Endothelial cell of umbilical vein (primary cell): ENCODE results near the gene PPOX. TPM values are rescaled to one million over a fixed set of nuclear protein-coding genes. Genes with fewer than 3 reads are reported as not detected.

Source experiments
- BruUV-seq: library from RNA; stranded (reverse); fragments of 400-500 nt; replicated peaks from 2 replicates; lab custom pipeline; 2021; lab: Mats Ljungman, UMichigan
- CTCF ChIA-PET: fragments of 300-600, 350-600 bp; sonication (Branson Sonifier 250); formaldehyde crosslinking; loops from one replicate; lab custom pipeline; 2021; ENCODE audit warnings: antibody characterized with exemption, inconsistent platforms; lab: Charles Lee
- POLR2A ChIA-PET: fragments of 300-600, 350-600 bp; sonication (Branson Sonifier 250); formaldehyde crosslinking; loops from one replicate; lab custom pipeline; 2021; ENCODE audit warnings: antibody characterized with exemption, inconsistent platforms; lab: Charles Lee
- DNase-seq: peaks from one replicate; pipeline ENCODE4 v3.0.0-alpha.2; 2011; ENCODE audit warnings: low read depth, low spot score
- FAIRE-seq: peaks from 2 replicates; lab custom pipeline; 2011; peaks lifted over from hg19 to GRCh38; lab: Jason Lieb, UNC
- H2AFZ ChIP-seq: 2 replicates; pipeline ENCODE4 v1.6.0; 2012; ENCODE audit warnings: low read depth, low read length, control low read depth, inconsistent platforms
- H3K27ac ChIP-seq: 2 replicates; pipeline ENCODE4 v1.5.1; 2011; ENCODE audit warnings: low read depth, mild to moderate bottlenecking, control low read depth, low read length, moderate library complexity; ENCODE audit not compliant: insufficient read depth
- H3K27me3 ChIP-seq, 2 experiments: 2 replicates each; pipeline versions ENCODE4 v1.6.0 to v1.6.1; 2011; ENCODE audit warnings: low read length in 2 of 2, mixed read lengths in 1 of 2; ENCODE audit not compliant: control insufficient read depth in 2 of 2, insufficient read depth in 2 of 2
- H3K36me3 ChIP-seq, 2 experiments: 2 replicates in 1 of 2; 3 replicates in 1 of 2; pipeline ENCODE4 v1.5.1; 2011; ENCODE audit warnings: low read length in 2 of 2, mild to moderate bottlenecking in 1 of 2, moderate library complexity in 1 of 2; ENCODE audit not compliant: control insufficient read depth in 2 of 2, insufficient read depth in 2 of 2; ENCODE audit errors: extremely low read depth in 1 of 2
- H3K4me1 ChIP-seq: 3 replicates; pipeline ENCODE4 v1.5.1; 2011; ENCODE audit warnings: mild to moderate bottlenecking, low read length; ENCODE audit not compliant: control insufficient read depth, insufficient read depth; ENCODE audit errors: extremely low read depth
- H3K4me2 ChIP-seq: 2 replicates; pipeline ENCODE4 v1.6.1; 2011; ENCODE audit warnings: low read length, control low read depth, mixed read lengths; ENCODE audit not compliant: insufficient read depth
- H3K4me3 ChIP-seq, 3 experiments: fragments of 200-600 bp in 1 of 3; sonication (generic), shearing (Covaris generic) in 1 of 3; replicated peaks in 1 of 3; 2 replicates each; pipeline ENCODE4 v1.5.1; 2011 to 2016; ENCODE audit warnings: control low read depth in 3 of 3, low read length in 3 of 3, mild to moderate bottlenecking in 2 of 3, inconsistent platforms in 1 of 3, low read depth in 1 of 3, moderate library complexity in 1 of 3; ENCODE audit not compliant: insufficient read depth in 1 of 3
- H3K79me2 ChIP-seq: 2 replicates; pipeline ENCODE4 v1.6.0; 2012; ENCODE audit warnings: low read length, inconsistent platforms; ENCODE audit not compliant: control insufficient read depth, insufficient read depth
- H3K9ac ChIP-seq: replicated peaks from 2 replicates; pipeline ENCODE3; 2011; ENCODE audit warnings: low read length, control low read depth; ENCODE audit not compliant: insufficient read depth; ENCODE audit errors: extremely low read depth
- H3K9me1 ChIP-seq: replicated peaks from 3 replicates; pipeline ENCODE4 v1.6.0; 2011; ENCODE audit warnings: mild to moderate bottlenecking, low read length; ENCODE audit not compliant: control insufficient read depth, insufficient read depth; ENCODE audit errors: extremely low read depth
- H3K9me3 ChIP-seq: replicated peaks from 2 replicates; pipeline ENCODE4 v1.5.1; 2012; ENCODE audit warnings: low read length, inconsistent platforms; ENCODE audit not compliant: control insufficient read depth, insufficient read depth
- H4K20me1 ChIP-seq: replicated peaks from 2 replicates; pipeline ENCODE3; 2011; ENCODE audit warnings: mild to moderate bottlenecking, low read length; ENCODE audit not compliant: control insufficient read depth, insufficient read depth; ENCODE audit errors: extremely low read depth
- EZH2 ChIP-seq: IDR thresholded peaks from 2 replicates; pipeline ENCODE4 v1.6.1; 2012; ENCODE audit warnings: borderline replicate concordance, low read depth, mild to moderate bottlenecking, moderate library complexity, low read length, inconsistent platforms; ENCODE audit not compliant: severe bottlenecking
- FOS ChIP-seq: IDR thresholded peaks from 2 replicates; pipeline ENCODE4 v1.6.1; 2011; ENCODE audit warnings: mild to moderate bottlenecking, low read length, moderate library complexity, borderline replicate concordance; ENCODE audit not compliant: insufficient read depth
- GATA2 ChIP-seq: IDR thresholded peaks from 2 replicates; pipeline ENCODE4 v1.7.0; 2011; ENCODE audit warnings: low read depth, mild to moderate bottlenecking, moderate library complexity, mixed read lengths, low read length; ENCODE audit not compliant: insufficient read length, insufficient read depth
- POLR2A ChIP-seq: IDR thresholded peaks from 2 replicates; pipeline ENCODE4 v1.6.1; 2012; ENCODE audit warnings: low read depth, mild to moderate bottlenecking, control low read depth, low read length
- POLR2AphosphoS5 ChIP-seq: IDR thresholded peaks from 2 replicates; pipeline ENCODE4 v1.6.1; 2012; ENCODE audit warnings: low read depth, mild to moderate bottlenecking, control low read depth, low read length, moderate library complexity; ENCODE audit not compliant: insufficient read depth
- dilution Hi-C: fragments of 300-500 bp; cut with MboI; formaldehyde crosslinking; loops from one replicate; pipeline ENCODE4 v1.15.0; 2019; ENCODE audit warnings: low sequenced_read_pairs; ENCODE audit not compliant: extremely low pct_ligation_motif_present
- intact Hi-C: fragments of 100-400 bp; cut with micrococcal nuclease; formaldehyde crosslinking; loops from one replicate; pipeline ENCODE4 v1.10.0; 2022
- polyA plus RNA-seq, 4 experiments: library from polyadenylated mRNA; depleted of rRNA in 3 of 4; stranded (reverse) in 3 of 4; unstranded in 1 of 4; fragments of >200 nt; gene quantifications; 2 replicates each; pipeline versions ENCODE4 v1.2.1 to v1.2.3, GENCODE V29; 2011 to 2012; ENCODE audit warnings: missing spikeins in 1 of 4
- total RNA-seq: library from RNA; stranded (reverse); gene quantifications from 2 replicates; pipeline ENCODE4 v1.2.3, GENCODE V29; 2021
- TF ChIP-seq, protein P1 (sequence below), 2 donors: IDR thresholded peaks; 1 replicate in 1 of 2; 2 replicates in 1 of 2; pipeline ENCODE4 v1.5.1; 2011; ENCODE audit warnings: low read length in 2 of 2, mild to moderate bottlenecking in 2 of 2, moderate library complexity in 2 of 2, control low read depth in 1 of 2, inconsistent platforms in 1 of 2, low read depth in 1 of 2; ENCODE audit not compliant: insufficient read depth in 1 of 2; ENCODE audit errors: extremely low read depth in 1 of 2
- TF ChIP-seq, protein P2 (sequence below): IDR thresholded peaks from 2 replicates; pipeline ENCODE4 v1.6.1; 2011; ENCODE audit not compliant: insufficient read depth, insufficient read length

The PPOX gene
- total and polyA plus RNA-seq, 2 donors (not counting 3 experiments of a cell fraction or from before 2014, with no cell fraction given) = 26.4 to 28.5 TPM

DNA sequence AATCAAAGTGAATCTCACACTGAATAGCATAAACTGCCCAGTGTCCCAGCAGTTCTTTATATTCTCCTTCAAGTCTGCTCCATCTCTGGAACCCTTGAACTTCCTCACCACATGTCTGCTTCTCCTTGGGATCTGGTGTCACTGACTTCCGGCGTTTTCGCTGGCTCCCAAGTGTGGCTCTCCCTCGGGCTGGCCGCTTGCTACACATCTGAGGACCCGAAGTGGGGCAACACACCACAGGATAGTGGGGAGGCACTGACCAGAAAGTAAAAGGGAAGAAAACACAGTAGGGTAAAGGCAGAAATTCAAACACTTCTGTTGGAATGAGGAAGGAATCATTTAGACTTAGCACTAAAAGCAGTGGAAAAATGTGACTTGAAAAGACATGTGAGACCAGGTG, 43.3 kb upstream of the PPOX start:
- Histone ChIP-seq H3K27ac (no peak overlapping the region), H3K4me2 (no peak overlapping the region), H4K20me1 (no peaks in the 10 kb centered on the region), H3K27me3 (no peaks in the 10 kb centered on the region), H3K4me1 (peaks cover 11% of the 10 kb centered on the region), H3K4me3 (no peak overlapping the region), H3K9me1 (no peaks in the 10 kb centered on the region), H3K9me3 (no peaks in the 10 kb centered on the region), H2AFZ (no peak overlapping the region), H3K36me3 (peaks cover 18 to 39% of the 10 kb centered on the region in 2 experiments), H3K79me2 (peaks cover 30% of the 10 kb centered on the region), H3K9ac (no peak overlapping the region)
- DNase-seq (no peak), FAIRE-seq (no peak)
- no TSS peak for BruUV-seq
- TF ChIP-seq POLR2A (no peak), FOS (no peak), POLR2AphosphoS5 (no peak)
- intact Hi-C loops (no loop called here), dilution Hi-C loops (no loop called here)
- ChIA-PET POLR2A (no interaction called here), CTCF (no interaction called here)

DNA sequence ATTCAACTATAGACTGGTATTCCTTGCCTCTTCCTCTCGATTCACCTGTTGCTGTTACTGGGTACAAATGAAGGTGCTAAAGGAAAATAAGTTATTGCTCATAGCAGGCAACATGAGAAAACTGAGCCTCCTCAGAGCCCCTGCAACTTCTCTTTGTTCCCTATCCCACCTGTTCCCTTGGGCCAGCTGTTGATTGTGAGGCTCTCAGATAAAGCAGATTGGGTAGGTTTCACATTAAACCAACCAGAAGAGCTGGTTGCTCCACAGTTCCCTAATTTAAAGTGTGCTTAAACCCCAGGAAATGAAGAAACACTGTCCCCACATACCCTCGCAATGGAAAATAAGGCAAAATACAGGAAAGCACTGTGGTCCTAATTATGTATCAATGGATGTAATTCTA, 38.6 kb upstream of the PPOX start:
- CTCF ChIA-PET = interaction anchor here (0.7 to 1.8 kb wide), 5 partner anchors 10 to 130 kb away, joined by 3 to 5 read pairs (median 4); no protein-coding TSS in a partner anchor
- POLR2A ChIA-PET = no interaction called here
- no peak overlapping the region for H3K4me3 ChIP-seq
- TF ChIP-seq EZH2 (no peak), FOS (no peak), POLR2A (no peak), GATA2 (no peak), POLR2AphosphoS5 (no peak)
- TF ChIP-seq, protein P1, sequence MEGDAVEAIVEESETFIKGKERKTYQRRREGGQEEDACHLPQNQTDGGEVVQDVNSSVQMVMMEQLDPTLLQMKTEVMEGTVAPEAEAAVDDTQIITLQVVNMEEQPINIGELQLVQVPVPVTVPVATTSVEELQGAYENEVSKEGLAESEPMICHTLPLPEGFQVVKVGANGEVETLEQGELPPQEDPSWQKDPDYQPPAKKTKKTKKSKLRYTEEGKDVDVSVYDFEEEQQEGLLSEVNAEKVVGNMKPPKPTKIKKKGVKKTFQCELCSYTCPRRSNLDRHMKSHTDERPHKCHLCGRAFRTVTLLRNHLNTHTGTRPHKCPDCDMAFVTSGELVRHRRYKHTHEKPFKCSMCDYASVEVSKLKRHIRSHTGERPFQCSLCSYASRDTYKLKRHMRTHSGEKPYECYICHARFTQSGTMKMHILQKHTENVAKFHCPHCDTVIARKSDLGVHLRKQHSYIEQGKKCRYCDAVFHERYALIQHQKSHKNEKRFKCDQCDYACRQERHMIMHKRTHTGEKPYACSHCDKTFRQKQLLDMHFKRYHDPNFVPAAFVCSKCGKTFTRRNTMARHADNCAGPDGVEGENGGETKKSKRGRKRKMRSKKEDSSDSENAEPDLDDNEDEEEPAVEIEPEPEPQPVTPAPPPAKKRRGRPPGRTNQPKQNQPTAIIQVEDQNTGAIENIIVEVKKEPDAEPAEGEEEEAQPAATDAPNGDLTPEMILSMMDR (IDR thresholded peaks at IDR 0.05; ENCODE audit: extremely low read depth in 1 of 2, insufficient read depth in 1 of 2, low read depth in 1 of 2, low read length in 2 of 2) = no peak
- TF ChIP-seq, protein P2, sequence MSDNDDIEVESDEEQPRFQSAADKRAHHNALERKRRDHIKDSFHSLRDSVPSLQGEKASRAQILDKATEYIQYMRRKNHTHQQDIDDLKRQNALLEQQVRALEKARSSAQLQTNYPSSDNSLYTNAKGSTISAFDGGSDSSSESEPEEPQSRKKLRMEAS = no peak
- no peaks in the 10 kb centered on the region for H3K27me3 ChIP-seq
- DNase-seq (no peak), FAIRE-seq (no peak)
- no peak overlapping the region for H3K9ac ChIP-seq
- dilution Hi-C loops = no loop called here
- no peak overlapping the region for H3K4me2 ChIP-seq
- no peak overlapping the region for H2AFZ ChIP-seq
- intact Hi-C loops = no loop called here
- no peak overlapping the region for H3K27ac ChIP-seq
- no TSS peak for BruUV-seq
- no peaks in the 10 kb centered on the region for H3K9me3 ChIP-seq
- no peaks in the 10 kb centered on the region for H3K9me1 ChIP-seq
- H3K36me3 ChIP-seq = peaks cover 19 to 27% of the 10 kb centered on the region in 2 experiments
- H3K79me2 ChIP-seq = peaks cover 64% of the 10 kb centered on the region
- H4K20me1 ChIP-seq = no peaks in the 10 kb centered on the region
- peaks cover 21% of the 10 kb centered on the region for H3K4me1 ChIP-seq
